GM12891 (cell line): Measurements from ENCODE around the gene MEIKIN.
"Not testable (repeated sequence)": the region's sequence is repeated elsewhere in the genome, so short reads cannot be mapped to it uniquely, and the experiment has no call there.

ENCODE experiments used
- DNase-seq: peaks from one replicate; pipeline ENCODE4 v3.0.0; 2011; ENCODE audit warnings: low spot score; ENCODE audit not compliant: insufficient read length
- FAIRE-seq: peaks from 2 replicates; lab custom pipeline; 2011; peaks lifted over from hg19 to GRCh38; lab: Jason Lieb, UNC
- PAX5 ChIP-seq: IDR thresholded peaks from 2 replicates; pipeline ENCODE4 v1.6.1; 2011; ENCODE audit warnings: low read length, moderate library complexity, mild to moderate bottlenecking; ENCODE audit not compliant: insufficient read depth, severe bottlenecking
- POLR2A ChIP-seq: IDR thresholded peaks from 2 replicates; pipeline ENCODE4 v1.6.1; 2011; ENCODE audit warnings: low read depth, low read length, control low read depth
- POLR2AphosphoS5 ChIP-seq: IDR thresholded peaks from 2 replicates; pipeline ENCODE4 v1.6.1; 2011; ENCODE audit warnings: low read depth, low read length, control low read depth
- POU2F2 ChIP-seq: IDR thresholded peaks from 2 replicates; pipeline ENCODE4 v1.6.1; 2011; ENCODE audit warnings: low read depth, mild to moderate bottlenecking, control low read depth, low read length, moderate library complexity
- SPI1 ChIP-seq: IDR thresholded peaks from 2 replicates; pipeline ENCODE4 v1.6.1; 2011; ENCODE audit warnings: low read depth, low read length, control low read depth
- TAF1 ChIP-seq: IDR thresholded peaks from 2 replicates; pipeline ENCODE4 v1.6.1; 2011; ENCODE audit warnings: low read depth, low read length, control low read depth

MEIKIN gene

DNA sequence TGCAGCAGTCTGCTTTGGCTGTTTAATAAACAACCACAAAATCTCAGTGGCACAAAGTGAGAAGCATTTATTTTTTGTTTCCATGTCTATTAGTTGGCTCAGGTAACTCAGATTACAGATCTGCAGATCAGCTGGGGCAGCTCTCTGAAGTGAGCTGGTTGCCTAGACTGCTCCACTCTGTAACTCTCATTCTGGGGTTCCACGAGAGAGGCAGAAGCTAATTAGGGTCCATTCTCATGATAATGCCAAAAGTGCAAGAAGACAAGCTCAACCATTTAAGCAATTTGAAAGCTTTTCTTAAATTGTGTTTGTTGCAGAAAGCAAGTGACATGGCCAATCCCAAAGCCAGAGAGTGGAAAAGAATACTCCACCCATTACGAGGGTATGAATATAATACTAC lies 13.2 kb downstream of the MEIKIN start:
- FAIRE-seq, result no peak
- DNase-seq, result no peak
- TF ChIP-seq POU2F2 (no peak), POLR2AphosphoS5 (no peak), PAX5 (no peak), SPI1 (no peak), TAF1 (no peak)

DNA sequence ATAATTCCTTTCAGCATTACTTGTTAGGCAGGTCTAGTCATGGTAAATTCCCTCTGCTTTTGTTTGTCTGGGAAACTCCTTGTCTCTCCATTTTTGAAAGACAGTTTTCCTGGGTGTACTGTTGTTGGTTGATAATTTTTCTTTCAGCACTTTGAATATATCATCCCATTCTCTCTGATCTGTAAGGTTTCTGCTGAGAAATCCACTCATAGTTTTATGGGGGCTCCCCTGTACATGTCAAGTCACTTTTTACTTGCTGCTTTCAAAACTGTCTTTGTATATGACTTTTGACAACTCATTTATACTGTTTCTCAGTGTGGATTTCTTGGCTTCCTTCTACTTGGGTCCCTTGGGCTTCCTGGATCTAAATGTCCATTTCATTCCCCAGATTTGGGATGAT lies 16.5 kb downstream of the MEIKIN start:
- FAIRE-seq, result no peak
- TF ChIP-seq POU2F2 (no peak), PAX5 (no peak), TAF1 (no peak), POLR2AphosphoS5 (no peak), POLR2A (no peak), SPI1 (no peak)

DNA sequence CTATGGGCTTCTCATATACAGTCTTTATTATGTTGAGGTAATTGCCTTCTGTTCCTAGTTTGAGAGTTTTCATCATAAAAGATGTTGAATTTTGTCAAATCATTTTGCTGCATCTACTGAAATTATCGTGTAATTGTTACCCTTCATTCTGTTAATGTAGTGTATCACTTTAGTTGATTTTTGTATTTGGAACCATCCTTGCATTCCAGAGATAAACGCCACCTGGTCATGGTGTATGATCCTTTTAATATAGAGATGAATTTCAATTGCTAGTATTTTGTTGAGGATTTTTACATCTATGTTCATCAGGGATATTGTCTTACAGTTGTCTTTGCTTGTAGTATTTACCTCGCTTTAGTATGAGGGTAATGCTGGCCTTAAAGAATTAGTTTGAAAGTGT lies 19.3 kb downstream of the MEIKIN start:
- DNase-seq (no peak), FAIRE-seq (no peak)
- TF ChIP-seq SPI1 (no peak), POLR2A (no peak), POLR2AphosphoS5 (no peak), PAX5 (no peak), POU2F2 (no peak), TAF1 (no peak)

More for the DNA sequence above, 16.5 kb downstream of the MEIKIN start:
- no peak for DNase-seq

DNA sequence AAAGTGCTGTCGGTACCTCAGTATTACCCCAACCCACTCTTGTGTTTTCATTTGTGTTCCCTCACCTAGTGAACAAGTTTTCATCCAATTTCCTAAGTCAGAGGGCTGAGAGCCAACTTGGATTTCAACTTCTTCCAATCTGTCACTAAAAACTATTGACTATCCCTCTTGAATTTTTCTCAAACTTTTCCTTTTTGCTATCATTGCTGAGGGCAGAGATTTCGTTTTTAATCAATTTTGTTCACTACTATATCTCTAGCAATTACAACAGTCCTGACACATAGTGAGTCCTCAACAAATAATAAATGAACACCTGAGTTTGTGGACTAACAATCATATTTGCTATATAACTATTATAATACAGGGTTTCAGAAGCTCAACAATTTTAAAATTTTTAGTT lies 29.0 kb downstream of the MEIKIN start:
- DNase-seq (no peak), FAIRE-seq (no peak)
- TF ChIP-seq TAF1, result no peak
- no peak for TF ChIP-seq PAX5
- no peak for TF ChIP-seq POLR2A
- no peak for TF ChIP-seq POLR2AphosphoS5
- TF ChIP-seq SPI1, result no peak
- no peak for TF ChIP-seq POU2F2

DNA sequence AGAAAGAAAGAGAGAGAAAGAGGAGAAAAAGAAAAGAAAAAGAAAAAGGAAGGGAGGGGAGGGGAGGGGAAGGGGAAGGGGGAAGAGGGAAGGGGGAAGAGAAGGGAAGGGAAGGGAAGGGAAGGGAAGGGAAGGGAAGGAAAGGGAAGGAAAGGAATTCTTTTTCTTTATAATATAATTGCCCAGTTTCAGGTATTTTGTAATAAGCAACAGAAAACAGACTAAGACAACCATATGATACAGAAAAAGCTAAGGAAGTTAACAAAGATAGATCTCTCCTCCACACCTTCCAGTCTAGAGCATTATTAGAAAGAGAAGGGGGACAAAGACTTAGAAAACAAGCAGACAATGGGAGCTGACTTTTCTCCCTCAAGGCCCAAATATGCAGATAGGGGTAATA lies 31.0 kb downstream of the MEIKIN start:
- TF ChIP-seq SPI1 (no peak), POU2F2 (no peak), TAF1 (no peak), POLR2AphosphoS5 (no peak), POLR2A (no peak), PAX5 (no peak)
- FAIRE-seq, result no peak
- DNase-seq, result no peak

DNA sequence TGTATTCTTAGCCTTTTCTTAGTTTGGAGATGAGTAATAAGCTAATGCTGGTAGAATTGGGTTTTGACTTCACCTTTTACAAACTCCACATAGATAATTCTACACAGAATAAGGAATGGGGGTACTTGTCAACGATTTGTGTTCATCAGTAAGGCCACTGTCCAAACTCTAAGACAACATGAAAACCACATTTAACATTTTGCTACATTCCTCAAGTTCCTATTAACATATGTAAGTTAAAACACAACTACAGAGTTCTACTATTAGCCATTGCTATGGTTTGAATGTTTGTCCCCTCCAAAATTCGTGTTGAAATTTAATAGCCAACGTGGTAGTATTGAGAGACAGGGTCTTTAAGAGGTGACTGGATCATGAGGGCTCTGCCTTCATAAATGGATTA lies 31.9 kb downstream of the MEIKIN start:
- DNase-seq, result no peak
- no peak for TF ChIP-seq POLR2AphosphoS5
- no peak for TF ChIP-seq PAX5
- no peak for TF ChIP-seq POU2F2
- TF ChIP-seq TAF1, result no peak
- TF ChIP-seq SPI1, result no peak
- no peak for TF ChIP-seq POLR2A
- no peak for FAIRE-seq

DNA sequence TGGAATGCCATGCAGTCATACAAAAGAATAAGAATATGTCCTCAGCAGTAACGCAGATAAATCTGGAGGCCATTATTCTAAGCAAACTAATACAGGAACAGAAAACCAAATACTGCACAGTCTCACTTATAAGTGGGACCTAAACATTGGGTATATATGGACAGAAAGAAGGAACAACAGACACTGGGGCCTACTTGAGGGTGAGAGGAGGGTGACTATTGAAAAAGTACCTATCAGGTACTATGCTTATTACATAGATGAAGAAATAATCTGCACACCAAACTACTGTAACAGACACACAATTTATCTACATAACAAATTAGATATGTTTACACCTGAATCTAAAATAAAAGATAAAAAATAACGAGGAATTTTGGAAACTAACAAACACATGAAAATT lies 38.8 kb downstream of the MEIKIN start:
- TF ChIP-seq SPI1 (no peak), POLR2AphosphoS5 (no peak), TAF1 (no peak), PAX5 (no peak), POU2F2 (no peak), POLR2A (no peak)
- DNase-seq (no peak), FAIRE-seq (no peak)

DNA sequence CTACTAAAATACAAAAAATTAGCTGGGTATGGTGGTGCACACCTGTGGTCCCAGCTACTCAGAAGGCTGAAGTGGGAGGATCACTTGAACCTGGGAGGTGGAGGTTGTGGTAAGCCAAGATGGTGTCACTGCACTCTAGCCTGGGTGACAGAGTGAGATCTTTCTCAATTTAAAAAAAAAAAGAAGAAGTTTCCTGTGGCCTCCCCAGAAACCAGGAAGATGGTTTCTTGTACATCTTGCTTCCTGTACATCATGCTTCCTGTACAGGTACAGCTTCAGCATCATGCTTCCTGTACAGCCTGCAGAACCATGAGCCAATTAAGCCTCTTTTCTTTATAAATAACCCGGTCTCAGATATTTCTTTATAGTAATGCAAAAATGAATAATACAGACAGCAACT lies 43.2 kb downstream of the MEIKIN start:
- not testable (repeated sequence) for FAIRE-seq, DNase-seq

DNA sequence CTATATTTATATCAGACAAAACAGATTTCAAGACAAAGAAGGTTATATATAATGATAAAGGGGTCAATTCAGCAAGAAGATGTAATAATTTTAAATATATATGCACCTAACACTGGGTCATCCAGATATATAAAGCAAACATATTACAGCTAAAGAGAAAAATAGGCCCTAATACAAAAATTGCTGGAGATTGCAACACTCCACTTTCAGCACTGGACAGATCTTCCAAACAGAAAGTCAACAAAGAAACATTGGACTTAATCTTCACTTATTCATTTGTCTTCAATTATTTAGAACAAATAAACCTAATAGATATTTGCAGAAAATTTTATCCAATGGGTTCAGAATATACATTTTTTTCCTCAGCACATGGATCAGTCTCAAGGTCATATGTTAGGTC lies 45.8 kb downstream of the MEIKIN start:
- no peak for FAIRE-seq
- no peak for DNase-seq
- TF ChIP-seq POLR2AphosphoS5 (no peak), POLR2A (no peak), POU2F2 (no peak), PAX5 (no peak), TAF1 (no peak), SPI1 (no peak)

DNA sequence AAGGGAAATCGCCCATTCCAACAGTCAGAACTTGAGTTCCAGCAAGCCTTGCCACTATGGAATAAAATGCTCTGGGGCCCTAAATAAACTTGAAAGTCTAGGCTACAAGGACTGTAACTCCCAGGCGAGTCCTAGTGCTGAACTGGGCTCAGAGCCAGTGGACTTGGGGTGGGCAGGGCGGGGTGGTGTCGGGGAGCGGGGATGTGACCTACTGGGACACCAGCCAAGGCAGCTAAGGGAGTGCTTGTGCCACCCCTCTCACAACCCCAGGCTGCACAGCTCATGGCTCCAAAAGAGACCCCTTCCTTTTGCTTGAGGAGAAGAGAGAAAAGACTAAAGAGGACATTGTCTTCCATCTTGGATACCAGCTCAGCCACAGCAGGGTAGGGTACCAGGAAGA lies 61.5 kb downstream of the MEIKIN start:
- no peak for TF ChIP-seq POU2F2
- no peak for FAIRE-seq
- no peak for DNase-seq

DNA sequence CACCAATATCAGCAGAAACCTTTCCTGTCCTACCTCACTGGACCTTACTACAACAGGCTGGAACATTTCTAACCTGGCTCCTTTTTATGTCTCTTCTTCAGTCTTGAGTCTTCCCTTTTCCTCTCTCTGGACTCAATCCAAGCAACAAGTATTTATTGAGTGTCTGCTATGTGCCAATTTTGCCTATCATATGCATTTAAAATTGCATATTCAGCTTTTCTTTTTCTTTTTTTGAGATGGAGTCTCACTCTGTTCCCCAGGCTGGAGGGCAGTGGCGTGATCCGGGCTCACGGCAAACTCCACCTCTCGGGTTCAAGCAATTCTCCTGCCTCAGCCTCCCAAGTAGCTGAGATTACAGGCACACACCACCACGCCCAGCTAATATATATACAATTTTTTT lies 65.8 kb downstream of the MEIKIN start:
- TF ChIP-seq PAX5, result no peak
- no peak for TF ChIP-seq POU2F2
- TF ChIP-seq SPI1, result no peak
- no peak for TF ChIP-seq POLR2AphosphoS5
- no peak for TF ChIP-seq POLR2A
- TF ChIP-seq TAF1, result no peak
- no peak for DNase-seq
- no peak for FAIRE-seq
